ENCODE data around the gene CLIC6.

GRCh38 chr21:34696121-34696520 is 27.3 kb downstream of the CLIC6 start:
- TF ChIP-seq POLR2A (IDR thresholded peaks at IDR 0.05): no peak
- TF ChIP-seq CTCF (IDR thresholded peaks at IDR 0.05 in 4 of 5, conservative IDR thresholded peaks at IDR 0.05 in 1 of 5): no peak

All from gastrocnemius medialis (tissue), 4 donors.